Muscle layer of duodenum (tissue), 2 donors: ENCODE measurements around the gene LYRM4.
A peak's percentile ranks its signal among the peaks of the same experiment; 100 is the strongest.

Experiments used
- H3K27ac ChIP-seq: one replicate; pipeline ENCODE4 v1.7.0; 2013; ENCODE audit warnings: mild to moderate bottlenecking, low read length
- H3K27me3 ChIP-seq: one replicate; pipeline ENCODE4 v1.7.0; 2013; ENCODE audit warnings: low read depth, mild to moderate bottlenecking, control low read depth, low read length
- H3K36me3 ChIP-seq, 2 donors: one replicate each; pipeline ENCODE4 v1.7.0; 2013; ENCODE audit warnings: low read length in 2 of 2, control low read depth in 1 of 2, mild to moderate bottlenecking in 1 of 2; ENCODE audit not compliant: insufficient read depth in 2 of 2, control insufficient read depth in 1 of 2
- H3K4me1 ChIP-seq, 2 donors: one replicate each; pipeline ENCODE4 v1.7.0; 2013; ENCODE audit warnings: low read length in 2 of 2, mild to moderate bottlenecking in 2 of 2, control low read depth in 1 of 2, moderate library complexity in 1 of 2; ENCODE audit not compliant: insufficient read depth in 2 of 2, control insufficient read depth in 1 of 2
- H3K4me3 ChIP-seq, 2 donors: one replicate each; pipeline ENCODE4 v1.7.0; 2013; ENCODE audit warnings: low read length in 2 of 2, low read depth in 1 of 2, mild to moderate bottlenecking in 1 of 2
- H3K9me3 ChIP-seq, 2 donors: one replicate each; pipeline ENCODE4 v1.7.0; 2013; ENCODE audit warnings: low read length in 2 of 2, control low read depth in 1 of 2, mild to moderate bottlenecking in 1 of 2; ENCODE audit not compliant: control insufficient read depth in 1 of 2
- donor health status: healthy.

Gene LYRM4

DNA sequence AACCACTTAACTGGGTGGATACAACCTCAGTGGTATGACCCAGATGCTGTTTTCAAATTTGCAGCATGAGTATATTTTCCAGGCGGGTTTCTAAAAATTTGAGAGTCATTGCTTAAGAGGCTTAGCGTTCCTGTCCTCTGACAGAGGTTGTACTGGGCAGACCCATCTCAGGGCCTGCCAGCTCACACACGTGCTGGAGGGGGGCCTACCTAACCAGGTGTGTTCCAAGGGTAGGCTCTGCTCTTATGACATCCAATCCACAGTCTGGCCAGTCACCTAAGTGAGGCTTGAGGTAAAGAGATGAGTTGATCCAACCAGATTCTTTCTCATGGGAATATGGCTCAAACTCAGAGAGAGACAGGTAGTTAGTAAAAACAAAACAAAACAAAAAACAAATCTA lies 1.3 kb downstream of the LYRM4 start:
- Histone ChIP-seq H3K9me3 (no peaks in the 10 kb centered on the region), H3K27ac (no peak overlapping the region), H3K4me1 (peaks cover 0 to 27% of the 10 kb centered on the region in 2 donors), H3K36me3 (peaks cover 0 to 6% of the 10 kb centered on the region in 2 donors), H3K4me3 (peak overlapping the region; percentile 90 to 99), H3K27me3 (no peaks in the 10 kb centered on the region)

DNA sequence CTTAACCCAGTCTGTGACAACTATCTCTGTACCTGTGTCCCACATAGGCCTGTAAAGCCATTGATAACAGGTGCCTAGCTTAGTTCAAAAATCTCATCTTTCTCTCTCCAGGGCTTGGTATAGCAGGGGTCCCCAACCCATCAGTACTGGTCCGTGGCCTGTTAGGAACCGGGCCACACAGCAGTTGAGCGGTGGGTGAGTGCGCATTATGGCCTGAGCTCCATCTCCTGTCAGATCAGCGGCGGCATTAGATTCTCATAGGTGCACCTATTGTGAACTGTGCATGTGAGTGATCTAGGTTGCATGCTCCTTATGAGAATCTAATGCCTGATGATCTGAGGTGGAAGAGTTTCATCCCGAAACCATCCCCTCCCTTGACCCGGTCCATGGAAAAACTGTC lies 3.4 kb downstream of the LYRM4 start:
- no peak overlapping the region for H3K27ac ChIP-seq
- H3K4me3 ChIP-seq, result no peak overlapping the region
- peaks cover 0 to 6% of the 10 kb centered on the region in 2 donors for H3K36me3 ChIP-seq
- H3K27me3 ChIP-seq, result no peaks in the 10 kb centered on the region
- no peaks in the 10 kb centered on the region for H3K9me3 ChIP-seq
- H3K4me1 ChIP-seq, result peaks cover 0 to 13% of the 10 kb centered on the region in 2 donors

DNA sequence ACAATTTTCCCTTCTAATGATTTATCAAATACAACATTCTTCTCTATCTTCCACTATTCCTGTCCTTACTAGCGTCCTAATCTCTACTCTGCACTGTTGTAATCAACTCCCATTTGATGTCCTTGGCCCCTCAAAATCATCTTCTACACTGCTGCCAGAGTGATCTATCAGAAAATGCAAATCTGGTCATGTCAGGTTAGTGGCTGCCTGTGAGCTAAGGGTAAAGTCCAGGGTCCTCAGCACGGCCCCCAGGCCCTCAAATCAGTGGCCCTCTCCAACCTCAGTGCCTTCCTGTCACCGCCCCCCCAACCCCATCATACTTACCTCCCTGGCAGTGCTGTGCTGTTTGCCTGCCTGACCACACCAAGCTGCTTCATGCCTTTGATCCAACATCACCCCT lies 3.8 kb downstream of the LYRM4 start:
- H3K27me3 ChIP-seq, result no peaks in the 10 kb centered on the region
- peaks cover 0 to 6% of the 10 kb centered on the region in 2 donors for H3K36me3 ChIP-seq
- no peak overlapping the region for H3K27ac ChIP-seq
- H3K4me3 ChIP-seq, result no peak overlapping the region
- no peaks in the 10 kb centered on the region for H3K9me3 ChIP-seq
- H3K4me1 ChIP-seq, result peaks cover 0 to 10% of the 10 kb centered on the region in 2 donors

DNA sequence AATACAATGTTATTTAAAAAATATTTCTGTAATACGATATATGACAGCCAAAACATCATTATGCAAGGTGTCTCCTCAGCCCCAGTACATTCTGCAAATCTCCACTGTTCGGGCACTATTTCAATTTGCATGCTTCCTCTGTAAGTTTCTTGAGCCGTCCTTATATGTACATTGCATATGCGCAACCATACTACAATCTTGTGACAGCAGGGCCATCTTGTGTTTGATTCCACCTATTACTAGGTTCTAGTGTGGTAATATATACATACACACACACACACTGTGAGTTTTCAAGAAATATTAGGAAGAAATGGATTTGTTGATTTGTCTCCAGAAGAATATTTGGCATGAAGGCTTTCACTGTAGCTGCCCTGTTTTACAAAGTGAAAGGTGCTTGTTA lies 9.8 kb downstream of the LYRM4 start:
- no peak overlapping the region for H3K27ac ChIP-seq
- H3K4me1 ChIP-seq, result no peaks in the 10 kb centered on the region
- H3K4me3 ChIP-seq, result no peak overlapping the region
- peaks cover 0 to 6% of the 10 kb centered on the region in 2 donors for H3K36me3 ChIP-seq
- no peaks in the 10 kb centered on the region for H3K27me3 ChIP-seq
- no peaks in the 10 kb centered on the region for H3K9me3 ChIP-seq

DNA sequence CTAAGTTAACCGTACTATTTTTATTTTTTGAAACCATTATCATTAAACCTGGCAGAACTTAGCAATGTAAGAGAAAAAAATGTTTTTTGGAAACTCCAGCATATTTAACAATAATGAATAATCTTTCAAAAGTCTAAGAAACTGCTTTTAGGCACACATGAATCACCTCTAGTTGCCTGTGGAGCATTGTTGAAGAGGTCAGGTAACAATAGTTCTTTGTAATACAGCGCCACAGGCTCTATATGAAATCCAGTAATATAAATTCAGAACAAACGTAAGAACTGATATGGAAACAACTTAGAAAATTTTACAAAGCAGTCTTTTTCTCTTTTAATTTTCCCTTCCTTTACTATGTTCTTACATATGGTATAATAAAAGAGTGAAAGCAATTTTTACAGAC lies 10.3 kb downstream of the LYRM4 start:
- H3K9me3 ChIP-seq, result no peaks in the 10 kb centered on the region
- H3K36me3 ChIP-seq, result peaks cover 0 to 6% of the 10 kb centered on the region in 2 donors
- no peak overlapping the region for H3K4me3 ChIP-seq
- H3K4me1 ChIP-seq, result no peaks in the 10 kb centered on the region
- H3K27me3 ChIP-seq, result no peaks in the 10 kb centered on the region
- no peak overlapping the region for H3K27ac ChIP-seq

DNA sequence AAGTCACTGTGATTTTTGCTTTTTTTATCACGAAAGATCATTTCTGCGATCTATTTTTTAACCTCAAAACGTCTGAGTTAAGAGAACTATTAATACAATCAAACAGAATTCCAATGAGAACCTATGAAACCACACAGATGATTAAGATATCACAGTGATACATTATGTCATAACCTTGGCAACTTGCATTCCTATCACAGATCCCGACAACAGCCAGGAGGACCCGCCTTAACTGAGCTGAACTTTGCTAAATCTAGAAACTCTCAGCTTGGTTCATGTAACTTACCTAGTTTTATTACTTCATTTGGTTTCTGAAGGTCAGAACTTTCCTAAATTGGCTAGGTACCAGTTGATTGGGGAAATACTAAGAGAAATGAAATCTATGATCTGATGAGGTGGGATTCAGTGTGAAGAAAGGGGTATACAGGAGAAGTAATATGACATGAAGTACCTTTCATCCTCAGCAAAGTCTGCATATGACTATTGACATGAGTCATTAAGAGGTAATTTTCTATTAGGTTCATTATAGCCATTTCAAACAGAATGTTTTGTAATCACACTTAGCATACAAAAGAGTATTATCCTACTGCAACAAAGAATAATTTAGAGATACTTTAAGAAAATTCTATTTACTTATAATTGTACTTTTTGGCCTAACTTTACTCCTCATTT lies 11.2 kb downstream of the LYRM4 start:
- Histone ChIP-seq H3K27ac (no peak overlapping the region), H3K4me1 (no peaks in the 10 kb centered on the region), H3K9me3 (no peaks in the 10 kb centered on the region), H3K4me3 (no peak overlapping the region), H3K27me3 (no peaks in the 10 kb centered on the region), H3K36me3 (no peaks in the 10 kb centered on the region)

DNA sequence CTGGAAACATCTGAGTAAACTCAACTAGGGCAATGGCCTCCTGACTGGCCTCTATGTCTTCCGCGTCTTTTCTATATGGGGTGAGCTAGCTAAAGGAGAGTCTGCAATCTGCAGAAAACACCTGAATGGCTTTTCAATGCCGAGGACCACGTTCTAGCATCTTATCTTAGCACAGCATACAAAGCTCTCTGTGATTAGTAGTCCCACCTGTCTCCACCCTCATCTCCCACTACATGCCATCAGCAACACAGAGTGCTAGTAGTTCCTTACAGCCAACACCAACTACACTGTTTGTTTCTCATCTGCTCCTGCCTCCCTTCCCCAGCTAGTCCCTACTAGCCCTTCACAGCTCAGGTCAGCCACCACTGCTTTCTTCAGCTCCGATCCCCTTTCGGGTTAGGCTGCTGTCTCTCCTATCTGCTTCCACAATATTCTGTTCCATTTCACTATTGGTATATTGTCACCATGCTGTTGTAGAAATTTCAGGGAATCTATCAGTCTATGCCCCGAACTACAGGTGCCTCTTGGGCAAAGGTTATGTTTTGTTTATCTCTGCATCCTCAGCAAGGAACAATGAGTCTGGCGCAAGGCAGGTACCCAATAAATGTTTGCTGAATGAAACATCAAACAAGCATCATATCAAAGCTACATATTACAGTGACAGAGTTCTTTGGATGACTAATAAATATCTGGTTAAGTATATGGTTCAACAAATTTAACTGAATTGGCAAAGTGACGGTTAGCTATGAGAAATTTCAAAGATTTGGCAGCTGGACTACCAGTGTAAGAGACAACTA lies 12.2 kb downstream of the LYRM4 start:
- H3K27ac ChIP-seq, result no peak overlapping the region
- no peaks in the 10 kb centered on the region for H3K9me3 ChIP-seq
- no peaks in the 10 kb centered on the region for H3K36me3 ChIP-seq
- H3K27me3 ChIP-seq, result no peaks in the 10 kb centered on the region
- no peak overlapping the region for H3K4me3 ChIP-seq
- no peaks in the 10 kb centered on the region for H3K4me1 ChIP-seq

DNA sequence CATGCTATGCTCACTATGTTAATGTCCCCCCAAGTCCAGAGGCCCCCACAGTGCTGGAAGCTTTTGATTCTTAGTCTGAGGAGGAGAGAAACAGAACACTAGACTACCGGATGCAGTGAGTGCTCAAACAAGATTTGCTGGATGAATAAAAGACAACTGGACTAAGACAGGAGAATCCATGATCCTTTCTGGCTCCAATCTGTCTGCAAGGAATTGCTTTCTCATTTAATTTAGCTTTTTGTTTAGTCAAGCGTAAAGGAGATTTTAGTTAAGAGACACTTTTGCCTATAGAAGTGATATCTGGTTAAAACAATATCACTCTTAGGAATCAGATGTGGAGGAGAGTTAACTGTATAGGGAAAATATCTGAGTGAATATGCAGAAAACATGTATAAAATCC lies 13.5 kb downstream of the LYRM4 start:
- Histone ChIP-seq H3K4me1 (no peaks in the 10 kb centered on the region), H3K27ac (no peak overlapping the region), H3K36me3 (no peaks in the 10 kb centered on the region), H3K4me3 (no peak overlapping the region), H3K9me3 (no peaks in the 10 kb centered on the region), H3K27me3 (no peaks in the 10 kb centered on the region)

DNA sequence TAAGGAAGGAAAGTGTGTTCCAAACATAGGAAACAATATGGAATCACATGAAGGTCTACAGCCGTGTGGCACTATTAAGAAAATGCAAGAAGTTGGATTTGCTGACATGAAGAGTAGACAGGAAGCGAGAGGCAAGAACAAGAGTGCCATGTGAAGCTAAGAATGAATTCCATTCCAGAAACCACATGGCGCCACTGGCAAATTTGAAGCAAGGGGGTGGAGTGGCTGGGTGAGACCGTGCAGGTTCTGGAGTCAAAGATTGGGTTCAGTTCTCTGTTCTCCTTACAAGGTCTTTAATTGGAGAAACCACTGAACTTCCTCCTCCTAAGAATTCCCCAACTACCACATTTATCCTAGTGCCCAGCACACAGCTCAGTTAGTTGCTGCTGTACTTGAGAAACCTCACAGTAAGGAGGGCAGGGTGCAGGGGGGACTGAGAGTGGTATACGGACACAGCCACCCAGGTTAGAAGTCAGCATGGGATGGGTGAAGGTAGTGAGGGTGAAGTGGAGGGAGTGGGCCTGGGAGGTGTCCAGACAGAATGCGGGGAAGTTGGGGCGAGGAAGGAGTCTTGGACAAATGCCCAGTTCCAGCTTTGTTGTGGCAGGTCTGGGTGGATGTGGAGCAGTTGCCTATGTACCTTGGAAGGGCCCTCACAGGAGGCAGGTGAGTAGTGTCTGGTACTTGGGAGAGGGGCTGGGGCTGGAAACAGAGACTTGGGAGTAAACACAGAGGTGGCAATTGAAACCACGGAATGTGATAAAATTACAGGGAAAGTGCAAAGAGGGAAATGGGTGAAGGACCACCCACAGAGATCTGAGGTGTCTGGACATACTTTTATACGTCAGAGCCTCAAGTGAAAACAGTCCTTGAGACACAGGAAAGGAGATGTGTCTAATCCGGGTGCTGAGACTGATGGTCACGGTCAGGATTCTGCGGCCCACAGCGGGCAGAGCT lies 14.3 kb downstream of the LYRM4 start:
- Histone ChIP-seq H3K9me3 (no peaks in the 10 kb centered on the region), H3K27ac (no peak overlapping the region), H3K4me1 (no peaks in the 10 kb centered on the region), H3K27me3 (no peaks in the 10 kb centered on the region), H3K4me3 (no peak overlapping the region), H3K36me3 (peaks cover 0 to 4% of the 10 kb centered on the region in 2 donors)

DNA sequence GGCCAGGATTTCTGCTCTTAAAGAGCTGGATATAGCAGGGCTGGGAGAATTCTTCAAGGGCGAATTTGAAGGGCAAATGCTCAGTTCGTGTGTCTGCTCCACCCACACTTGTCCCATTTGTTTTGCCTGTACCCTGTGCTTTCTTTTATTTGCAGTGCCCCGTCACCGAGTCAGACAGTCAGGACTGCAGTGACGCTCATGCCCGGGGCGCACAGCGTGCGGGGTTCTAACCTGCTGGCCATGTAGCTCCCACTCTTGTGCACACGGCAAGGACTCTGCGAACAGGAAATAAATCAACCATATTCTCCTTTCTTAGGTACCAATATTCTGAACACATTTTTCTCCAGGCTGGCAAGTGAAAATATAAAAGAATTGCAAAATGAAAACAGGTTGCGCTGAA lies 17.7 kb downstream of the LYRM4 start:
- peaks cover 0 to 7% of the 10 kb centered on the region in 2 donors for H3K36me3 ChIP-seq
- H3K4me1 ChIP-seq, result no peaks in the 10 kb centered on the region
- no peaks in the 10 kb centered on the region for H3K27me3 ChIP-seq
- H3K9me3 ChIP-seq, result no peaks in the 10 kb centered on the region
- H3K27ac ChIP-seq, result no peak overlapping the region
- no peak overlapping the region for H3K4me3 ChIP-seq

DNA sequence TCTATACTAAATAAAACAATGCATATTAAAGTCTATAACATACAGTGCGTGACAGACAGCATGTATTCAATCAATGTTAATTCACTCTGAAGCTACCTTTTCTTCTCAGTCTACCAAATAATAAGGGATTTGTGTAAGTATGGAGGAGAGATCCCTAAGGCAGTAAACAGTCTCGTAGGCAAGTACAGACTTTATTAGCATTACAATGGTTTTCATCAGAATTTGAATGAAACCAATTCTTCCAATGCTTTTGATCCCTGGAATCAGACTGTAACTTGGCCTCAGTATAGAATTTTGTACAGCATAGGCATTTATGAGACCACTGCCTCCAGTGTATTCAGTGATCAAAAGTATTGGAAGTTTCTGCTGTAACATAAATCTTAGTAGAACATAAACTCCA lies 19.5 kb downstream of the LYRM4 start:
- Histone ChIP-seq H3K4me3 (no peak overlapping the region), H3K9me3 (no peaks in the 10 kb centered on the region), H3K27me3 (no peaks in the 10 kb centered on the region), H3K36me3 (peaks cover 0 to 7% of the 10 kb centered on the region in 2 donors), H3K4me1 (no peaks in the 10 kb centered on the region), H3K27ac (no peak overlapping the region)
